SK-MEL-5 (cell line): ENCODE data around the gene BRI3. TPM values are rescaled to one million over a fixed set of nuclear protein-coding genes. Genes with fewer than 3 reads are reported as not detected.

ENCODE experiments used
- DNase-seq: peaks from one replicate; pipeline ENCODE4 v3.0.0-alpha.2; 2016; ENCODE audit warnings: low read depth, low spot score
- in situ Hi-C: cut with HindIII; loops from 2 replicates; pipeline ENCODE4 v1.10.0; 2016; ENCODE audit warnings: low sequenced_read_pairs, high pct_unique_total_duplicates, low pct_unique_long_range_greater_than_20kb
- total RNA-seq: library from RNA; depleted of rRNA; stranded (reverse); fragments of >200 nt; shearing (Covaris generic); gene quantifications from 2 replicates; pipeline ENCODE4 v1.2.3, GENCODE V29; 2014; rRNA removed

BRI3 gene
- total RNA-seq, 1 experiment from 2014 or later: 126 TPM

DNA sequence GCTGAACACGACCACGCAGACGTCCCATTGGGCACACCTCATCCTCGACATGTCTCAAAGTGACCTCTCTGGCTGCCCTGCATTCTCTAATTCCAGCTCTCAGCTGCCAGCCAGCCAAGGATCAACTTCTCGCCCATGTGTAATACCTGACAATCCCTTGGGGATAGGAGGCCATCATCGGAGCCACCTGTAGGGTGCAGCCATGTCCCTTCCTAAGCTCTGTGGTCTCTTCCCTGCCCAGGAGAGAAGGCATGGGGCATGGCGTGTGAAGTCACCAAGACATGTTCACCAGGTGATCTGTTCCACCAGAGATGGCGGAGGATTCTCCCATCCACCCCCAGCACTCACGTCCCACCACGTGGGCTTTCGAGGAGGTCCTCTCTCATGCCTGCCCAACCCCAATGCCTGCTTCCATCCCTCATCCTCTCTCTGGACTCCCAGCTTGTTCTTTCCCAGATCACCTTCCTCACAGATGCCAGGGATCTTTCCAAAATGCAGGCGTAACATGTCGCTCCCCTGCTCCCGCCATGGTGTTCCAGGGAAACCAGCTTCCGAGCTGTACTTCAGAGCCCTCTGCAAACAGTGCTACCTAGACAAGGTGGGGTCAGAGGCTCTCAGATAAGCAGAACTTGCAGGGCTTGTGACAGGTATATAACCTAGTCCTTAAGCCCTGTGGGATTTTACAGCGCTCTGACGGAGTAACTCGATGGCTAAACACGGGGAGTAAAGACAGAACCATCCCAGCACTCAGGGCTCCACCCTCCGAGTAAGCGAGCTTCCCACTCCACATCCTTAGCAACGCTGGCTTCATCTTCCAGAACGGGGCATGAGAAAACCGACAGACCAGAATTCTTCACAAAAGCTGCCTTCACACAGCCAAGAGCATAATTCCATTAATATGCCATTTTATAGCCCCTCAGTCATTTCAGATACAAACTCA is 41.1 kb downstream of the BRI3 start:
- no peak for DNase-seq
- in situ Hi-C loops: no loop called here

DNA sequence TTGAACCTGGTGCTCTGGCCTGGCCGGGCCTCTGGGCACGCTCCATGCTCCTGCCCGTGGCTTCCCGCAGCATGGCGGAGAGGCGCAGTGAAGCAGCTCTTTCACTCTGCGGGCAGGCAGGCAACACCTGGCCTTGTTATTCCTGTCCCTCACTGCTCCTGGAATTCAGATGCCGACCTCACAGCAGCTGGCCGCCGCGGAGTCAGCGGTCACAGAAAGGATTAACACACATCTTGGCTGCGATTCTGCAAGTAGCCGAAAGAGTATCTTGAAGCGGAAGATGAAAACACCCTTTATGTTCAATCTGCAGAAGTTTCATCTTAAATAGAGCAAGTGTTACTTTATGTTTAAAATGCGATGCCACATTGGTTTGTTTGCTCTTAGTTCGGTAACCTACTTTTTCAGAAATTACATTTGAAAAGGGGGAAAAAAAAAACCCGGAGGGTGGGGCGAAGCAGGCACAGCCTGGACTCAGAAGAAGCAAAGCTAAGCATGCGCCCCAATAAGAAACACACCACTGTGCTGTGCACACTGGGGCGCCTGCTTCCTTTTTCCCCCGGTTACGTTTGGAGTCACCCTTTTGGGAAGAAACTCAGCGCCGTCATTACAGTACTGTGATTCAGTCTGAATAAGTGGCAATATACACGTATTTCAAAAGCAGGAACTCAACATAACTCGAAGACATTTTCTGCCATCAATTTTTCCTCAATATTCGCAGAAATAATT is 42.3 kb downstream of the BRI3 start:
- no peak for DNase-seq
- in situ Hi-C loops: no loop called here

DNA sequence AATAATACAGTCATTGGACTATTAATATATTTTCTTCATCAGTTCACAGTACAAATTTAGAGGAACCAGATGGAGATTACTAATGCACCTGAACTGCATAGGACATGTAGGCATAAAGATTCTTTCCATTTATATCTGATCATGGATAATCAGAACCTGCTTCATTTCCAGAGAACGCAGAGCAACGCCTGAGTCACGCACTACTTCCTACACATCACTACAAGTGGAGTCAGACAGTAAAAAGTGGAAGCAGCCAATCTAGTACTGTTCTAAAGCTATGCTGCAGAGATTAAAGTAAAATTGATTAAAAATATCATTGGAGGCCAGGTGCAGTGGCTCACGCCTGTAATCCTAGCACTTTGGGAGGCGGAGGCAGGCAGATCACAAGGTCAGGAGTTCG is 43.3 kb downstream of the BRI3 start:
- DNase-seq: no peak
- in situ Hi-C loops: no loop called here

DNA sequence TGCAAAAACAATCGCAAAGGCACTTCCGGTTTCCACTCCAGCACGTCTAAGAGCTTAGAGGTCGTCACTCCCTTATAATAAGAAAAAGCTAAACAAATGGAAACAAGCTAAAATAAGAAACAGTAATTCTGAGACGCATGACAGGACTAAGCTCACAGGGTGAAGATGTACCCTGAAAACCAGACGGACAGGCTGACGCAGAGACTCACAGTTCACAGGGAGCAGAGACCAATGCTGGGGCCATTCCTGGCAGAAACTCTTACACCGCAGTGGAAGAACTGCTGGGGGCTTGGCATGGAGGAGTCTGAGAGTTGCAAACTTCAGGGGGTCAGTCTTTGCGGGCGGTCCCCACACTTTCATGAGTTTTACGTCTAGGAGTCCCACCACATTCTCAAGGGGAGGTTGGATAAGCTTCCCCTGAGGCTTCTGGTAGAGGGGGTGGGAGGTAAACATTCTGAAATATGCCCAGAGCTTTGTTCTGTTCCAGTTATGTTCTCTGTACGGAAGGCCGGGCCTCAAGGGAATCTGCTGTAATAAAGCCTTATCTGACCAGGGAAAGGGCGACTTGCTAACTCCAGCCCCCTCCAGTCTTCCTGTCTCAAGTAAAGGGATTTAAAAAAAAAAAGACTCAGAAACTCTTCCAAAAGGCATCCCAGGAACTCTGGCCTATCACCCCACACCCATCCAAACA is 47.8 kb downstream of the BRI3 start:
- peak; percentile 39 for DNase-seq
- in situ Hi-C loops: no loop called here

DNA sequence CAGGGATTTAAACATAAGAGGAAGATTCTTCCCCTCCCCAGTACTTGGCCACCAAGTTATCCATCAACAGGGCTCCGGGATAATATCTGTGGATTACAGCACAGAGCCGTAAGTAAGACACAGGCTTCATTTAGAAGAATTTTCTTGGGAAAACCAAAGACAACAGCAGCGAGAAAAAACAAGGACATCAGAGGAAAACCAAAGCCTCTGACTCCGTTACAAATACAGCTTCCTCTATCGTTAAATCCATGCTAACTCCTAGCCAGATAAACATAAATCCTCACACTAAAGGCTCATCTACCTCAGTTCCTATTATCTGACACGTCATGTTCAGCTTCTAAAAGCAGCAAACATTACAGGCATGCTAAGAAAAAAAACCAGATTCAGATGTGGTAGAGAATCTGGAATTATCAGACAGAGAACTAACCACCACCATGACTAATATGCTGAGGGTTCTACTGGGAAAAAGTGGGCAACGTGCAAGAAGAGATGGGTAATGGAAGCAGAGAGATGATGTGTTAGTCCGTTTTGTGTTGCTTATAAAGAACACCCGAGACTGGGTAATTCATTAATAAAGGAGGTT is 48.4 kb downstream of the BRI3 start:
- no peak for DNase-seq
- in situ Hi-C loops: no loop called here

DNA sequence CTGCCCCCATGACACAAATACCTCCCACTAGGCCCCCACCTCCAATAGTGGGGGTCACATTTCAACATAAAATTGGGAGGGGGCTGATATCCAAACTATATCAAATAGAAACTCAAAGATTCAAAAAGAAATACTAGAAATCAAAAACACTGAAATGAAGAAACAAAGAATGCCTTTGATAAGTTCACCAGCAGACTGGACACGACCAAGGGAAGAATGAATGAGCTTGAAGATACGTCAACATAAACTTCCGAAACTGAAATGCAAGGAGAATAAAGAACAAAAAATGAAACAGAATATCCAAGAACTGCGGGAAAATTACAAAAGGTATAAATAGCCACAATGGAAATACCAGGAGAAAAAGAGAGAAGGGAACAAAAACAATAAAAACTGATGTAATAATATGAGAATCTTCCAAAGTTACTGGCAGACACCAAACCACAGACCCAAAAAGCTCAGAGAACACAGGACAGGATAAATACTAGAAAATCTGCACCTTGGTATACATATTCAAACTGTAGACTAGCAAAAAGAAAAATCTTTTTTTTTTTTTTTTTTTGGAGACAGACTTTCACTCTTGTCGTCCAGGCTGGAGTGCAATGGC is 49.5 kb downstream of the BRI3 start:
- no peak for DNase-seq
- in situ Hi-C loops: no loop called here

DNA sequence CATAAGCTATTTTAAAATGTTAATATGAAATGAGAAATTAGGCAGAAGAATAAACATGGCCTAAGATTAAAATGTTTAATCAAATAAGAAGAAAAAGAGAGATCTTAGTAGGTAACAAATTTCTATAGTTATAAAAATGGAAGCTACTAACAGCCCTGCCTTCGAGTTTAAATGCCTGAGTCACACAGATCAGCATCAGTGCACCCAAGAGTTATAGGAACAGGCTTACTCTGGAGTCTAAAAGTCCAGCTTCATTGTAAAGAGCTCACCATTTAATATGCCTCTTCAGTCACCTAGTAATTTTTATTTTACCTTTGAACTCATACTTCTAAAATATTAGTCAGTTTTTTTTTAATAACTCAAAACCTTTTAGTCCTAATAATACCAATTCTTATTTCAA is 52.6 kb downstream of the BRI3 start:
- DNase-seq: no peak
- in situ Hi-C loops: no loop called here

DNA sequence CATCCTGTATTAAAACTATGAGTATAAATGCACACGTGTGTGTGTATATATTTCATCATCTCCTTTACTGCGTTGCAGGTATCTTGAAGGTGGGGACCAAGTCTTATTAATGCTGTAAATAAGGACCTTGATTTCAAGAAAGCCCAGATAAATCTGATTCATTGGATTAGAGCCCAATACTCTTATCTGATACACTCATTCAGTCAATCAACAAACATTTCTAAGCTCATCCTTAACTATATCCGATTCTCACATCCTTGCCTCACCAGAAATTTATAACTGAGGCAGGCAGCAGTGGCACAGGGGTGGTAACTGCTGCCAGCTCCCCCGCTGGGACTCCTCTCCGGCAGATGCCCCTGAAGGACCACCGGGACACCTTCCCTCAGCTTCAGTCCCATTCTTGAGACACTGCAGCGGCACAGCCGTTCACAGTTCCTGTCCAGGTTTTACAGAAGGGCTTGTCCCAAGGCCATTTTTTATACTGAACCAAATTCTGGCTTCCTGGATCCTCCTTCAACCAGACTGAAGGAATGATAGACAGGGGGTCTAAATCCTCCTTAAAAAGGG is 54.0 kb downstream of the BRI3 start:
- DNase-seq: no peak
- in situ Hi-C loops: no loop called here

DNA sequence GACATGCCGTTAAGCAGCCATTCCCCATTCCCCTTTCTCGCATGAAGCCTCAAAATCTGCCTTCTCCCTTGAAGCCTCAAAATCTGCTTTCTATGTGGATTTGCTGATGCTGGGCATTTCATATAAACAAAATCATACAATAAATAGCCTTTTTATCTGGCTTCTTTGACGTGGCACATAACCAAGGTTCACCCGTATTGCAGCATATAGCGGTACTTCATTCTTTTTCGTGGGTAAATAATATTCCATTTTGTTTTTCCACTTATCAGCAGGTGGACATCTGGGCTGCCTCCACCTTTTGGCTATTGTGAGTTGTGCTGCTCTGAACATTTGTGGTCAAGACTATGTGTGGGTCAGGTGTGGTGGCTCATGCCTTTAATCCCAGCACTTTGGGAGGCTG is 57.0 kb downstream of the BRI3 start:
- DNase-seq: no peak
- in situ Hi-C loops: no loop called here

DNA sequence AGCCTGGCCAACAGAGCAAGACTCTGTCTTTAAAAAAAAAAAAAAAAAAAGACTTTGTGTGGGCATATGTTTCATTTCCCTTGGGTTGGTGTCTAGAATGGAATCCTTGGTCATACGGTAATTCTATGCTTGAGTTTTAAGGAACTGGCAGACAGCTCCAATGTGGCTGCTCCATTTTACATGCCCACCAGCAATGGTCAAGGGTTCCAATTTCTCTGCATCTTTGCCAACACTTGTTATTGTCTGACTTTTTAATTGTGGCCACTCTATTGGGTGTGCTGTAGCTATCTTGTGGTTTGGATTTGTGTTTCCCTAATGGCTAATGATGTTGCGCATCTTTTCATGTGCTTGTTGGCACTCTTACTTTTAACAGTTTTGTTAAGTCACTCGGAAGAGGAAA is 57.6 kb downstream of the BRI3 start:
- no peak for DNase-seq
- in situ Hi-C loops: no loop called here

DNA sequence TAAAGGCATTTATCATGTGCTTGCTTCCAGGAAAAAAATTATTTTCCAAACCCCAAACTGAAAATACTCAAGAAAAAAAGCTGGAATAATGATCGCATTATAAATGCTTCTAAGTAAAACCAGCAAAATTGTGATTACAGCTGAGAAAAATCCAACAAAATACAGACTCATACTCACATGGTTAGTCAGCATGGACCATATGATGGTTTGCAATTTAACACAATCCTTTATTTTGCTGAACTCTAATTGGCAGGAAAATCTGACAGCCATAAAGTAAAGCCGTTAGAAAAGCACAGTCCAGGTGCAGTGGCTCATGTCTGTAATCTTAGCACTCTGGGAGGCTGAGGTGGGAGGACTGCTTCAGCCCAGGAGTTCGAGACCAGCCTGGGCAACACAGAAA is 59.6 kb downstream of the BRI3 start:
- in situ Hi-C loops: no loop called here

More for the DNA sequence above, 59.6 kb downstream of the BRI3 start:
- peak; percentile 65 for DNase-seq

Other genes with a start within 250 kb of the BRI3 start
- gene LMTK2, start 174.8 kb upstream of the BRI3 start, total RNA-seq: 8.4 and 9.2 TPM in 2 replicates
- gene BHLHA15, start 70.2 kb upstream of the BRI3 start, total RNA-seq: not detected in 2 replicates
- 15.3 and 19.2 TPM in 2 replicates for gene TECPR1, start 29.5 kb upstream of the BRI3 start, total RNA-seq
- 18.1 and 20.4 TPM in 2 replicates for gene BAIAP2L1, start 119.4 kb downstream of the BRI3 start, total RNA-seq